GM23248 (cell line): ENCODE results near the gene CTF1. TPM values are rescaled to one million over a fixed set of nuclear protein-coding genes. Genes with fewer than 3 reads are reported as not detected.

Experiments
- DNase-seq: peaks from one replicate; pipeline ENCODE4 v3.0.0-alpha.2; 2015
- H2AFZ ChIP-seq: fragments of 200-600 bp; sonication (generic); 2 replicates; pipeline ENCODE4 v1.6.1; 2016; ENCODE audit warnings: antibody characterized with exemption
- H3F3A ChIP-seq: fragments of 200-600 bp; sonication (generic); 2 replicates; pipeline ENCODE4 v1.6.1; 2016; ENCODE audit warnings: mild to moderate bottlenecking, antibody characterized with exemption, mixed run types; ENCODE audit not compliant: insufficient read depth
- H3K27ac ChIP-seq: fragments of 200-600 bp; sonication (generic); 2 replicates; pipeline ENCODE4 v1.5.1; 2016; ENCODE audit warnings: mild to moderate bottlenecking
- H3K27me3 ChIP-seq: fragments of 200-600 bp; sonication (generic); replicated peaks from 2 replicates; pipeline ENCODE4 v1.6.1; 2016; ENCODE audit warnings: mild to moderate bottlenecking; ENCODE audit not compliant: insufficient read depth
- H3K36me3 ChIP-seq: fragments of 200-600 bp; sonication (generic); 2 replicates; pipeline ENCODE4 v1.6.1; 2016; ENCODE audit warnings: low read depth, mild to moderate bottlenecking
- H3K4me1 ChIP-seq: fragments of 200-600 bp; sonication (generic); 2 replicates; pipeline ENCODE4 v1.6.1; 2016; ENCODE audit warnings: mild to moderate bottlenecking; ENCODE audit not compliant: insufficient read depth
- H3K4me2 ChIP-seq: fragments of 200-600 bp; sonication (generic); one replicate; pipeline ENCODE4 v1.6.1; 2016; ENCODE audit warnings: mild to moderate bottlenecking; ENCODE audit not compliant: unreplicated experiment
- H3K4me3 ChIP-seq: fragments of 200-600 bp; sonication (generic); 2 replicates; pipeline ENCODE4 v1.5.1; 2016; ENCODE audit warnings: mild to moderate bottlenecking
- H3K79me2 ChIP-seq: fragments of 200-600 bp; sonication (generic); 2 replicates; pipeline ENCODE4 v1.6.1; 2016; ENCODE audit warnings: mild to moderate bottlenecking; ENCODE audit not compliant: insufficient read depth
- H3K9ac ChIP-seq: fragments of 200-600 bp; sonication (generic); 2 replicates; pipeline ENCODE4 v1.6.1; 2016; ENCODE audit warnings: mild to moderate bottlenecking
- H3K9me2 ChIP-seq: fragments of 200-600 bp; sonication (generic); 2 replicates; pipeline ENCODE4 v1.6.1; 2016; ENCODE audit warnings: mixed run types, mild to moderate bottlenecking, moderate library complexity; ENCODE audit not compliant: insufficient read depth
- H3K9me3 ChIP-seq: fragments of 200-600 bp; sonication (generic); one replicate; pipeline ENCODE4 v1.6.1; 2017; ENCODE audit warnings: low read depth
- H4K20me1 ChIP-seq: fragments of 200-600 bp; sonication (generic); 2 replicates; pipeline ENCODE4 v1.6.0; 2016; ENCODE audit not compliant: insufficient read depth
- EZH2 ChIP-seq: fragments of 200-600 bp; sonication (generic); IDR thresholded peaks from 2 replicates; pipeline ENCODE4 v1.6.1; 2018; ENCODE audit warnings: antibody characterized with exemption, mild to moderate bottlenecking; ENCODE audit not compliant: insufficient read depth, poor library complexity, severe bottlenecking
- EZH2phosphoT487 ChIP-seq: fragments of 200-600 bp; sonication (generic); IDR thresholded peaks from 2 replicates; pipeline ENCODE4 v1.6.1; 2018; ENCODE audit warnings: antibody characterized with exemption, moderate library complexity, mild to moderate bottlenecking, low read depth; ENCODE audit not compliant: insufficient read depth
- WGBS, 2 experiments: methylation state at CpG; one replicate each; pipeline ENCODE4 v1.1.6; 2015 to 2017; ENCODE audit warnings: low lambda C conversion rate in 2 of 2, low coverage in 1 of 2; ENCODE audit errors: missing lambda C conversion rate in 2 of 2; 5-methylcytosine and 5-hydroxymethylcytosine counted together
- in situ Hi-C: fragments of 300-500 bp; cut with MboI; formaldehyde crosslinking; loops from 2 replicates; pipeline ENCODE4 v1.15.0; 2020
- microRNA counts: library from miRNA; unstranded; fragments of <30 nt; microRNA quantifications from one replicate; lab custom pipeline; 2016
- microRNA-seq: library from miRNA; unstranded; fragments of <30 nt; microRNA quantifications from one replicate; pipeline ENCODE4, GENCODE V29; 2016; ENCODE audit warnings: borderline number of aligned reads
- polyA plus RNA-seq: library from polyadenylated mRNA; unstranded; fragments of >200 nt; fragmentation: Nextera tagmentation; extraction: Ambion mirVana; gene quantifications from 2 replicates; pipeline ENCODE4 v1.2.1, GENCODE V29; 2016
- small RNA-seq: library from RNA; depleted of rRNA; stranded (forward); fragments of <200 nt; gene quantifications from one replicate; pipeline ENCODE3, GENCODE V24; 2014; ENCODE audit warnings: low read depth, low replicate concordance
- total RNA-seq: library from RNA; depleted of rRNA; stranded (reverse); fragments of >200 nt; shearing (Covaris generic); gene quantifications from 2 replicates; pipeline ENCODE4 v1.2.3, GENCODE V29; 2014; rRNA removed

Gene CTF1
- total and polyA plus RNA-seq, 2 experiments from 2014 or later, result 2.1 to 4.8 TPM

GRCh38 chr16:30951193-30951592 is 54.8 kb downstream of the CTF1 start:
- in situ Hi-C loops, result loop anchor here (25.0 kb wide), 2 partner anchors 761 to 936 kb away; a partner anchor contains a TSS

GRCh38 chr16:30951750-30952149 is 55.3 kb downstream of the CTF1 start:
- in situ Hi-C loops, result loop anchor here (25.0 kb wide), 2 partner anchors 761 to 936 kb away; a partner anchor contains a TSS
- Histone ChIP-seq H3K36me3 (no peaks in the 10 kb centered on the region), H3F3A (peaks cover 32% of the 10 kb centered on the region), H3K9me2 (no peaks in the 10 kb centered on the region), H3K4me3 (no peak overlapping the region), H4K20me1 (no peaks in the 10 kb centered on the region), H3K9me3 (no peaks in the 10 kb centered on the region), H2AFZ (no peak overlapping the region), H3K27ac (peak overlapping the region; percentile 1; the same call in 1 of the 2 replicates), H3K79me2 (peaks cover 10% of the 10 kb centered on the region; the same call in 1 of the 2 replicates), H3K4me1 (peaks cover 17% of the 10 kb centered on the region; the same call in 1 of the 2 replicates), H3K27me3 (no peaks in the 10 kb centered on the region), H3K9ac (no peak overlapping the region), H3K4me2 (no peak overlapping the region)
- DNase-seq, result peak; percentile 56
- WGBS, 2 experiments, result 12 to 18% methylated on average over 3 of the region's 3 CpGs
- TF ChIP-seq EZH2phosphoT487, result no peak
- no peak for TF ChIP-seq EZH2

More at GRCh38 chr16:30951193-30951592, 54.8 kb downstream of the CTF1 start:
- Histone ChIP-seq H3K79me2 (peaks cover 10% of the 10 kb centered on the region; the same call in 1 of the 2 replicates), H3F3A (peaks cover 27% of the 10 kb centered on the region), H3K9me2 (no peaks in the 10 kb centered on the region), H2AFZ (no peak overlapping the region), H3K27me3 (no peaks in the 10 kb centered on the region), H3K4me3 (no peak overlapping the region), H3K4me2 (no peak overlapping the region), H4K20me1 (no peaks in the 10 kb centered on the region), H3K36me3 (no peaks in the 10 kb centered on the region), H3K4me1 (peaks cover 17% of the 10 kb centered on the region; the same call in 1 of the 2 replicates), H3K9ac (no peak overlapping the region), H3K9me3 (no peaks in the 10 kb centered on the region), H3K27ac (no peak overlapping the region)
- no peak for TF ChIP-seq EZH2
- TF ChIP-seq EZH2phosphoT487, result no peak
- DNase-seq, result no peak
- WGBS, 2 experiments, result 48 to 54% methylated on average over 1 of the region's 1 CpG

GRCh38 chr16:30953111-30953510 is 56.7 kb downstream of the CTF1 start:
- 76 to 77% methylated on average over 9 of the region's 9 CpGs for WGBS, 2 experiments
- in situ Hi-C loops, result loop anchor here (25.0 kb wide), 2 partner anchors 759 to 934 kb away; a partner anchor contains a TSS
- no peaks in the 10 kb centered on the region for H3K9me2 ChIP-seq

More at GRCh38 chr16:30953111-30953510, 56.7 kb downstream of the CTF1 start:
- Histone ChIP-seq H3K27me3 (no peaks in the 10 kb centered on the region), H3K4me3 (no peak overlapping the region), H3K36me3 (no peaks in the 10 kb centered on the region), H3K4me1 (peaks cover 17% of the 10 kb centered on the region; the same call in 1 of the 2 replicates), H2AFZ (no peak overlapping the region), H3K79me2 (peaks cover 10% of the 10 kb centered on the region; the same call in 1 of the 2 replicates), H3F3A (peaks cover 33% of the 10 kb centered on the region), H3K9ac (no peak overlapping the region), H3K9me3 (no peaks in the 10 kb centered on the region), H3K27ac (no peak overlapping the region), H3K4me2 (no peak overlapping the region), H4K20me1 (no peaks in the 10 kb centered on the region)
- no peak for DNase-seq
- TF ChIP-seq EZH2, result no peak
- no peak for TF ChIP-seq EZH2phosphoT487

MicroRNA genes within 50 kb of the gene (microRNA counts, 767-probe panel; counts per million panel counts)
- 447 counts per million, percentile 86 among the panel's probes with 10 or more counts for microRNA hsa-miR-762 (lab: Ali Mortazavi, UCI)

Small RNA genes within 50 kb of the gene (microRNA-seq; reads per million reads assigned to microRNA genes)
- gene MIR4519 (not detected), gene MIR762 (not detected)

Small RNA genes within 50 kb of the gene (small RNA-seq; reads per million reads assigned to genes)
- not detected for gene AC135048.1
- not detected for gene MIR4519
- not detected for gene MIR762

Other genes with a start within 250 kb of the CTF1 start
- gene PRR14, start 245.7 kb upstream of the CTF1 start, total RNA-seq, result 5.6 and 7.2 TPM in 2 replicates
- gene PRR14, start 245.7 kb upstream of the CTF1 start, polyA plus RNA-seq, result 15.2 and 18.0 TPM in 2 replicates
- gene FBRS, start 238.2 kb upstream of the CTF1 start, total RNA-seq, result 13.9 and 14.2 TPM in 2 replicates
- 5.8 and 7.6 TPM in 2 replicates for gene FBRS, start 238.2 kb upstream of the CTF1 start, polyA plus RNA-seq
- gene SRCAP, start 197.4 kb upstream of the CTF1 start, total RNA-seq, result 9.1 and 14.3 TPM in 2 replicates
- 22.8 and 23.7 TPM in 2 replicates for gene SRCAP, start 197.4 kb upstream of the CTF1 start, polyA plus RNA-seq
- gene PHKG2, start 148.2 kb upstream of the CTF1 start, total RNA-seq, result 12.5 and 19.9 TPM in 2 replicates
- 15.7 and 17.0 TPM in 2 replicates for gene PHKG2, start 148.2 kb upstream of the CTF1 start, polyA plus RNA-seq
- gene CFAP119, start 134.6 kb upstream of the CTF1 start, total RNA-seq, result 0.89 and 2.7 TPM in 2 replicates
- gene CFAP119, start 134.6 kb upstream of the CTF1 start, polyA plus RNA-seq, result 4.1 and 4.6 TPM in 2 replicates
- 97.9 and 99.0 TPM in 2 replicates for gene RNF40, start 134.3 kb upstream of the CTF1 start, total RNA-seq
- 71.2 and 71.5 TPM in 2 replicates for gene RNF40, start 134.3 kb upstream of the CTF1 start, polyA plus RNA-seq
- 12.2 and 19.3 TPM in 2 replicates for gene ZNF629, start 109.4 kb upstream of the CTF1 start, total RNA-seq
- gene ZNF629, start 109.4 kb upstream of the CTF1 start, polyA plus RNA-seq, result 4.8 and 5.0 TPM in 2 replicates
- 42.5 and 77.1 TPM in 2 replicates for gene BCL7C, start 2.5 kb upstream of the CTF1 start, total RNA-seq
- 62.5 and 68.1 TPM in 2 replicates for gene BCL7C, start 2.5 kb upstream of the CTF1 start, polyA plus RNA-seq
- 18.2 and 23.0 TPM in 2 replicates for gene FBXL19, start 27.0 kb downstream of the CTF1 start, total RNA-seq
- gene FBXL19, start 27.0 kb downstream of the CTF1 start, polyA plus RNA-seq, result 0.39 and 0.64 TPM in 2 replicates
- 36.1 and 39.7 TPM in 2 replicates for gene ORAI3, start 52.5 kb downstream of the CTF1 start, total RNA-seq
- gene ORAI3, start 52.5 kb downstream of the CTF1 start, polyA plus RNA-seq, result 30.9 and 31.6 TPM in 2 replicates
- gene SETD1A, start 61.1 kb downstream of the CTF1 start, total RNA-seq, result 2.0 and 2.3 TPM in 2 replicates
- gene SETD1A, start 61.1 kb downstream of the CTF1 start, polyA plus RNA-seq, result 4.0 and 5.9 TPM in 2 replicates
- 69.7 and 73.2 TPM in 2 replicates for gene HSD3B7, start 88.6 kb downstream of the CTF1 start, total RNA-seq
- gene HSD3B7, start 88.6 kb downstream of the CTF1 start, polyA plus RNA-seq, result 40.2 and 40.9 TPM in 2 replicates
- 2.0 and 2.3 TPM in 2 replicates for gene STX1B, start 114.0 kb downstream of the CTF1 start, total RNA-seq
- gene STX1B, start 114.0 kb downstream of the CTF1 start, polyA plus RNA-seq, result 0.23 and 0.46 TPM in 2 replicates
- gene STX4, start 136.9 kb downstream of the CTF1 start, total RNA-seq, result 24.9 and 25.8 TPM in 2 replicates
- 49.3 and 52.1 TPM in 2 replicates for gene STX4, start 136.9 kb downstream of the CTF1 start, polyA plus RNA-seq
- 20.6 and 21.8 TPM in 2 replicates for gene ZNF668, start 177.6 kb downstream of the CTF1 start, total RNA-seq
- gene ZNF668, start 177.6 kb downstream of the CTF1 start, polyA plus RNA-seq, result 19.5 and 20.8 TPM in 2 replicates
- 10.6 and 12.8 TPM in 2 replicates for gene ZNF646, start 177.8 kb downstream of the CTF1 start, total RNA-seq
- gene ZNF646, start 177.8 kb downstream of the CTF1 start, polyA plus RNA-seq, result 3.5 and 4.0 TPM in 2 replicates
- gene PRSS53, start 192.3 kb downstream of the CTF1 start, total RNA-seq, result 7.0 and 10.5 TPM in 2 replicates
- 0.84 and 0.95 TPM in 2 replicates for gene PRSS53, start 192.3 kb downstream of the CTF1 start, polyA plus RNA-seq
- 444 and 480 TPM in 2 replicates for gene VKORC1, start 198.2 kb downstream of the CTF1 start, total RNA-seq
- gene VKORC1, start 198.2 kb downstream of the CTF1 start, polyA plus RNA-seq, result 535 and 542 TPM in 2 replicates
- 42.1 and 71.4 TPM in 2 replicates for gene BCKDK, start 211.8 kb downstream of the CTF1 start, total RNA-seq
- gene BCKDK, start 211.8 kb downstream of the CTF1 start, polyA plus RNA-seq, result 108 and 114 TPM in 2 replicates
- 27.8 and 50.9 TPM in 2 replicates for gene KAT8, start 221.1 kb downstream of the CTF1 start, total RNA-seq
- 18.4 and 19.3 TPM in 2 replicates for gene KAT8, start 221.1 kb downstream of the CTF1 start, polyA plus RNA-seq
- gene PRSS8, start 239.1 kb downstream of the CTF1 start, total RNA-seq, result not detected in 2 replicates
- gene PRSS8, start 239.1 kb downstream of the CTF1 start, polyA plus RNA-seq, result not detected in 2 replicates